Immature natural killer cell (primary cell): ENCODE measurements around the gene UCKL1. TPM values are rescaled to one million over a fixed set of nuclear protein-coding genes. Genes with fewer than 3 reads are reported as not detected.
"Not testable (repeated sequence)": the region's sequence is repeated elsewhere in the genome, so short reads cannot be mapped to it uniquely, and the experiment has no call there.

Experiments used
- DNase-seq, 3 donors: peaks; one replicate each; pipeline ENCODE4 v3.0.0; 2022; ENCODE audit warnings: mixed read lengths in 1 of 3
- H3K27ac Mint-ChIP-seq, 6 donors: one replicate each; pipeline ENCODE4 v1.8.0; 2020; ENCODE audit warnings: mixed read lengths in 6 of 6, mild to moderate bottlenecking in 5 of 6, inconsistent platforms in 4 of 6, moderate library complexity in 3 of 6
- H3K27me3 Mint-ChIP-seq, 3 donors: one replicate each; pipeline ENCODE4 v1.8.0; 2020 to 2021; ENCODE audit warnings: low read depth in 3 of 3, mild to moderate bottlenecking in 3 of 3, mixed read lengths in 3 of 3, moderate library complexity in 3 of 3, inconsistent platforms in 1 of 3
- H3K36me3 Mint-ChIP-seq, 3 donors: one replicate each; pipeline ENCODE4 v1.8.0; 2020; ENCODE audit warnings: mixed read lengths in 3 of 3, inconsistent platforms in 2 of 3, mild to moderate bottlenecking in 2 of 3
- H3K4me1 Mint-ChIP-seq, 2 donors: one replicate each; pipeline ENCODE4 v1.8.0; 2020; ENCODE audit warnings: inconsistent platforms in 2 of 2, mild to moderate bottlenecking in 2 of 2, mixed read lengths in 2 of 2, moderate library complexity in 1 of 2
- H3K4me3 Mint-ChIP-seq, 5 donors: one replicate each; pipeline ENCODE4 v1.8.0; 2020; ENCODE audit warnings: mild to moderate bottlenecking in 5 of 5, mixed read lengths in 5 of 5, inconsistent platforms in 3 of 5, moderate library complexity in 3 of 5
- H3K9me3 Mint-ChIP-seq, 6 donors: one replicate each; pipeline ENCODE4 v1.8.0; 2020; ENCODE audit warnings: mild to moderate bottlenecking in 6 of 6, mixed read lengths in 6 of 6, inconsistent platforms in 4 of 6, moderate library complexity in 3 of 6
- polyA plus RNA-seq, 3 donors: library from polyadenylated mRNA; unstranded; fragments of 300-500 nt; fragmentation: Illumina TruSeq; gene quantifications; one replicate each; pipeline ENCODE4 v1.2.3, GENCODE V29; 2021

Gene UCKL1
- polyA plus RNA-seq, 3 donors from 2014 or later: 19.3 to 35.5 (median 30.8) TPM

- Mint-ChIP-seq H3K36me3 (peaks cover 0 to 18% (median 3%) of the 10 kb centered on the region in 3 donors), H3K4me1 (peaks cover 17 to 32% of the 10 kb centered on the region in 2 donors), H3K4me3 (no peak overlapping the region), H3K9me3 (no peaks in the 10 kb centered on the region), H3K27ac (peak overlapping the region in 1 of 6 donors; percentile 51), H3K27me3 (peaks cover 0 to 2% (median 0%) of the 10 kb centered on the region in 3 donors)
- DNase-seq: no peak
Observed at GRCh38 chr20:63926298-63926697, 29.9 kb downstream of the UCKL1 start.

GRCh38 chr20:63924241-63924640, 32.0 kb downstream of the UCKL1 start:
- peaks cover 0 to 2% (median 0%) of the 10 kb centered on the region in 3 donors for H3K27me3 Mint-ChIP-seq
- H3K4me1 Mint-ChIP-seq: peaks cover 17 to 32% of the 10 kb centered on the region in 2 donors
- H3K36me3 Mint-ChIP-seq: peaks cover 0 to 13% (median 3%) of the 10 kb centered on the region in 3 donors
- no peaks in the 10 kb centered on the region for H3K9me3 Mint-ChIP-seq
- H3K4me3 Mint-ChIP-seq: no peak overlapping the region
- DNase-seq: no peak
- no peak overlapping the region for H3K27ac Mint-ChIP-seq

GRCh38 chr20:63923651-63924050, 32.6 kb downstream of the UCKL1 start:
- Mint-ChIP-seq H3K27me3 (peaks cover 0 to 2% (median 0%) of the 10 kb centered on the region in 3 donors), H3K4me3 (no peak overlapping the region), H3K36me3 (peaks cover 0 to 9% (median 3%) of the 10 kb centered on the region in 3 donors), H3K9me3 (no peaks in the 10 kb centered on the region), H3K27ac (no peak overlapping the region), H3K4me1 (peaks cover 17 to 32% of the 10 kb centered on the region in 2 donors)
- no peak for DNase-seq

GRCh38 chr20:63920226-63920625, 36.0 kb downstream of the UCKL1 start:
- DNase-seq: no peak
- peaks cover 0 to 5% (median 0%) of the 10 kb centered on the region in 6 donors for H3K9me3 Mint-ChIP-seq
- peaks cover 5 to 11% (median 8%) of the 10 kb centered on the region in 3 donors for H3K36me3 Mint-ChIP-seq
- H3K4me1 Mint-ChIP-seq: peaks cover 12 to 23% of the 10 kb centered on the region in 2 donors
- no peak overlapping the region for H3K4me3 Mint-ChIP-seq
- H3K27ac Mint-ChIP-seq: no peak overlapping the region
- peaks cover 0 to 5% (median 1%) of the 10 kb centered on the region in 3 donors for H3K27me3 Mint-ChIP-seq

- no peak overlapping the region for H3K4me3 Mint-ChIP-seq
- peaks cover 8 to 15% (median 10%) of the 10 kb centered on the region in 3 donors for H3K36me3 Mint-ChIP-seq
- H3K4me1 Mint-ChIP-seq: peaks cover 10 to 15% of the 10 kb centered on the region in 2 donors
- H3K9me3 Mint-ChIP-seq: peaks cover 0 to 5% (median 1%) of the 10 kb centered on the region in 6 donors
- no peak overlapping the region for H3K27ac Mint-ChIP-seq
- DNase-seq: no peak
- H3K27me3 Mint-ChIP-seq: peaks cover 0 to 5% (median 1%) of the 10 kb centered on the region in 3 donors
Observed at GRCh38 chr20:63919130-63919529, 37.1 kb downstream of the UCKL1 start.

GRCh38 chr20:63917811-63918210, 38.4 kb downstream of the UCKL1 start:
- Mint-ChIP-seq H3K4me1 (peaks cover 15 to 19% of the 10 kb centered on the region in 2 donors), H3K9me3 (peaks cover 0 to 5% (median 1%) of the 10 kb centered on the region in 6 donors), H3K4me3 (no peak overlapping the region), H3K27me3 (peaks cover 0 to 5% (median 3%) of the 10 kb centered on the region in 3 donors), H3K27ac (no peak overlapping the region), H3K36me3 (peaks cover 8 to 15% (median 10%) of the 10 kb centered on the region in 3 donors)
- DNase-seq: no peak

- Mint-ChIP-seq H3K4me1 (peaks cover 19 to 27% of the 10 kb centered on the region in 2 donors), H3K27ac (peak overlapping the region in 1 of 6 donors; percentile 51), H3K36me3 (peaks cover 8 to 15% (median 10%) of the 10 kb centered on the region in 3 donors)
- H3K4me3 Mint-ChIP-seq, H3K9me3 Mint-ChIP-seq, DNase-seq, H3K27me3 Mint-ChIP-seq: not testable (repeated sequence)
Observed at GRCh38 chr20:63916371-63916939, 39.8 kb downstream of the UCKL1 start.

- no peak overlapping the region for H3K4me3 Mint-ChIP-seq
- H3K27me3 Mint-ChIP-seq: peaks cover 0 to 5% (median 3%) of the 10 kb centered on the region in 3 donors
- no peak overlapping the region for H3K27ac Mint-ChIP-seq
- peaks cover 0 to 5% (median 1%) of the 10 kb centered on the region in 6 donors for H3K9me3 Mint-ChIP-seq
- peaks cover 8 to 15% (median 10%) of the 10 kb centered on the region in 3 donors for H3K36me3 Mint-ChIP-seq
- peaks cover 28 to 34% of the 10 kb centered on the region in 2 donors for H3K4me1 Mint-ChIP-seq
- no peak for DNase-seq
Observed at GRCh38 chr20:63915471-63915870, 40.7 kb downstream of the UCKL1 start.

- Mint-ChIP-seq H3K27ac (no peak overlapping the region), H3K27me3 (peaks cover 0 to 5% (median 3%) of the 10 kb centered on the region in 3 donors), H3K4me1 (peaks cover 37 to 43% of the 10 kb centered on the region in 2 donors), H3K36me3 (peaks cover 8 to 15% (median 10%) of the 10 kb centered on the region in 3 donors), H3K4me3 (no peak overlapping the region), H3K9me3 (peaks cover 0 to 5% (median 1%) of the 10 kb centered on the region in 6 donors)
- no peak for DNase-seq
Observed at GRCh38 chr20:63913768-63914167, 42.4 kb downstream of the UCKL1 start.

GRCh38 chr20:63911176-63911575, 45.0 kb downstream of the UCKL1 start:
- peaks cover 0 to 2% (median under 1%) of the 10 kb centered on the region in 6 donors for H3K9me3 Mint-ChIP-seq
- H3K27me3 Mint-ChIP-seq: peaks cover 0 to 3% (median 3%) of the 10 kb centered on the region in 3 donors
- H3K27ac Mint-ChIP-seq: peak overlapping the region; percentile 45 to 78 (median 67)
- peaks cover 1 to 7% (median 7%) of the 10 kb centered on the region in 3 donors for H3K36me3 Mint-ChIP-seq
- peaks cover 41 to 45% of the 10 kb centered on the region in 2 donors for H3K4me1 Mint-ChIP-seq
- peak overlapping the region in 2 of 5 donors; percentile 14 to 16 for H3K4me3 Mint-ChIP-seq
- no peak for DNase-seq

GRCh38 chr20:63908008-63908682, 48.1 kb downstream of the UCKL1 start:
- Mint-ChIP-seq H3K9me3 (no peaks in the 10 kb centered on the region), H3K27ac (peak overlapping the region in 5 of 6 donors; percentile 34 to 79 (median 67)), H3K27me3 (peaks cover 0 to 3% (median 2%) of the 10 kb centered on the region in 3 donors), H3K4me1 (peaks cover 57 to 59% of the 10 kb centered on the region in 2 donors), H3K36me3 (no peaks in the 10 kb centered on the region), H3K4me3 (no peak overlapping the region)
- DNase-seq: no peak

GRCh38 chr20:63903796-63904561, 52.2 kb downstream of the UCKL1 start:
- Mint-ChIP-seq H3K36me3 (peaks cover 0 to 3% (median 0%) of the 10 kb centered on the region in 3 donors), H3K4me1 (peaks cover 53 to 63% of the 10 kb centered on the region in 2 donors), H3K27me3 (peaks cover 5 to 7% (median 6%) of the 10 kb centered on the region in 3 donors), H3K9me3 (no peaks in the 10 kb centered on the region), H3K27ac (peak overlapping the region; percentile 48 to 91 (median 87)), H3K4me3 (peak overlapping the region; percentile 22 to 59 (median 53))
- no peak for DNase-seq

GRCh38 chr20:63900413-63900812, 55.8 kb downstream of the UCKL1 start:
- H3K27ac Mint-ChIP-seq: peak overlapping the region in 3 of 6 donors; percentile 24 to 70 (median 59)

More at GRCh38 chr20:63900413-63900812, 55.8 kb downstream of the UCKL1 start:
- Mint-ChIP-seq H3K36me3 (peaks cover 0 to 3% (median 0%) of the 10 kb centered on the region in 3 donors), H3K27me3 (peaks cover 9 to 13% (median 13%) of the 10 kb centered on the region in 3 donors), H3K9me3 (no peaks in the 10 kb centered on the region), H3K4me1 (peaks cover 75 to 81% of the 10 kb centered on the region in 2 donors), H3K4me3 (no peak overlapping the region)
- no peak for DNase-seq
